ENCODE measurements around the gene WNK4. TPM values are rescaled to one million over a fixed set of nuclear protein-coding genes. Genes with fewer than 3 reads are reported as not detected.

The WNK4 gene
- total RNA-seq = 3.5 and 4.5 TPM in 2 replicates

GRCh38 chr17:42779936-42780850 is at the start of gene WNK4:
WNK4 (plus strand) TSS chr17:42780610; CDS start chr17:42780699, 89 bp downstream.

GRCh38 chr17:42744806-42745617 is 35.4 kb upstream of the WNK4 start, which contains the start of gene EZH1:
EZH1 (minus strand) TSS chr17:42745040; CDS start chr17:42728941, 16,099 bp downstream.

GRCh38 chr17:42760652-42761581 is 19.5 kb upstream of the WNK4 start, which contains the start of gene RAMP2:
RAMP2 (plus strand) TSS chr17:42761227; CDS start chr17:42761262, 35 bp downstream.

GRCh38 chr17:42773290-42774035 is 6.9 kb upstream of the WNK4 start, which contains the start of gene VPS25:
VPS25 (plus strand) TSS chr17:42773449; CDS start chr17:42773476, 27 bp downstream.

GRCh38 chr17:42798383-42799380 is 18.3 kb downstream of the WNK4 start, which contains the start of the genes CNTD1 and COA3:
CNTD1 (plus strand) TSS chr17:42798861; CDS start chr17:42799068, 207 bp downstream.
COA3 (minus strand) TSS chr17:42798704; CDS start chr17:42798681, 23 bp downstream.

GRCh38 chr17:42832934-42833766 is 52.7 kb downstream of the WNK4 start, which contains the start of gene PSME3:
PSME3 (plus strand) TSS chr17:42833397; CDS start chr17:42833632, 235 bp downstream.

GRCh38 chr17:42844271-42844670 is 63.9 kb downstream of the WNK4 start, which contains the start of gene AOC2:
AOC2 (plus strand) TSS chr17:42844580; CDS start chr17:42844627, 47 bp downstream.

Other genes starting within 250 kb of the WNK4 start
- gene NAGLU, start 244.4 kb upstream of the WNK4 start, total RNA-seq = 24.3 and 50.7 TPM in 2 replicates
- gene HSD17B1, start 227.7 kb upstream of the WNK4 start, total RNA-seq = 5.4 and 8.6 TPM in 2 replicates
- gene COASY, start 218.5 kb upstream of the WNK4 start, total RNA-seq = 7.0 and 18.6 TPM in 2 replicates
- gene MLX, start 213.5 kb upstream of the WNK4 start, total RNA-seq = 32.1 and 65.4 TPM in 2 replicates
- 2.3 and 16.3 TPM in 2 replicates for gene PSMC3IP, start 202.9 kb upstream of the WNK4 start, total RNA-seq
- 73.0 and 74.8 TPM in 2 replicates for gene RETREG3, start 171.2 kb upstream of the WNK4 start, total RNA-seq
- gene TUBG1, start 170.9 kb upstream of the WNK4 start, total RNA-seq = 20.3 and 42.2 TPM in 2 replicates
- gene TUBG2, start 121.3 kb upstream of the WNK4 start, total RNA-seq = 4.8 and 11.6 TPM in 2 replicates
- 10.7 and 11.6 TPM in 2 replicates for gene PLEKHH3, start 103.6 kb upstream of the WNK4 start, total RNA-seq
- 3.6 and 6.8 TPM in 2 replicates for gene CCR10, start 98.8 kb upstream of the WNK4 start, total RNA-seq
- gene CNTNAP1, start 98.1 kb upstream of the WNK4 start, total RNA-seq = 15.0 and 20.6 TPM in 2 replicates
- 7.7 and 20.0 TPM in 2 replicates for gene EZH1, start 35.6 kb upstream of the WNK4 start, total RNA-seq
- gene RAMP2, start 19.4 kb upstream of the WNK4 start, total RNA-seq = under 0.01 and 0.58 TPM in 2 replicates
- gene VPS25, start 7.2 kb upstream of the WNK4 start, total RNA-seq = 65.7 and 92.6 TPM in 2 replicates
- 48.8 and 70.4 TPM in 2 replicates for gene COA3, start 18.1 kb downstream of the WNK4 start, total RNA-seq
- under 0.01 and 0.19 TPM in 2 replicates for gene CNTD1, start 18.3 kb downstream of the WNK4 start, total RNA-seq
- 123 and 167 TPM in 2 replicates for gene BECN1, start 43.7 kb downstream of the WNK4 start, total RNA-seq
- 51.3 and 131 TPM in 2 replicates for gene PSME3, start 52.8 kb downstream of the WNK4 start, total RNA-seq
- 0.28 and 0.38 TPM in 2 replicates for gene AOC2, start 64.0 kb downstream of the WNK4 start, total RNA-seq
- under 0.01 and 2.0 TPM in 2 replicates for gene AOC3, start 70.6 kb downstream of the WNK4 start, total RNA-seq
- not detected in 2 replicates for gene G6PC1, start 120.2 kb downstream of the WNK4 start, total RNA-seq
- 21.4 and 42.8 TPM in 2 replicates for gene AARSD1, start 183.8 kb downstream of the WNK4 start, total RNA-seq
- 0.28 and 0.58 TPM in 2 replicates for gene PTGES3L, start 199.5 kb downstream of the WNK4 start, total RNA-seq
- 13.2 and 14.6 TPM in 2 replicates for gene RUNDC1, start 200.0 kb downstream of the WNK4 start, total RNA-seq
- gene RPL27, start 217.8 kb downstream of the WNK4 start, total RNA-seq = 1,034 and 1,254 TPM in 2 replicates
- 16.7 and 20.6 TPM in 2 replicates for gene IFI35, start 226.2 kb downstream of the WNK4 start, total RNA-seq
- 115 and 147 TPM in 2 replicates for gene VAT1, start 241.8 kb downstream of the WNK4 start, total RNA-seq
- 0.19 and 0.28 TPM in 2 replicates for gene RND2, start 244.6 kb downstream of the WNK4 start, total RNA-seq

All from regular cardiac myocyte (primary cell).